Neural crest cell (in vitro differentiated cells): Measurements from ENCODE around the gene CCDC90B. TPM values are rescaled to one million over a fixed set of nuclear protein-coding genes. Genes with fewer than 3 reads are reported as not detected.

Source experiments
- DNase-seq: peaks from one replicate; pipeline ENCODE4 v3.0.0; 2021; ENCODE audit warnings: low read depth, mixed read lengths, low spot score
- H3K27ac Mint-ChIP-seq: one replicate; pipeline ENCODE4 v1.8.0; 2021; ENCODE audit warnings: mild to moderate bottlenecking, mixed read lengths; ENCODE audit not compliant: unreplicated experiment
- H3K27me3 Mint-ChIP-seq: 2 replicates; pipeline ENCODE4 v1.8.0; 2021; ENCODE audit warnings: low read depth, mild to moderate bottlenecking, mixed read lengths
- H3K36me3 Mint-ChIP-seq: 2 replicates; pipeline ENCODE4 v1.8.0; 2021; ENCODE audit warnings: low read depth, mild to moderate bottlenecking, mixed read lengths
- H3K4me1 Mint-ChIP-seq: 2 replicates; pipeline ENCODE4 v1.8.0; 2021; ENCODE audit warnings: mixed read lengths
- H3K4me3 Mint-ChIP-seq: one replicate; pipeline ENCODE4 v1.8.0; 2021; ENCODE audit warnings: mild to moderate bottlenecking, mixed read lengths
- H3K9me3 Mint-ChIP-seq: 2 replicates; pipeline ENCODE4 v1.8.0; 2021; ENCODE audit warnings: mixed read lengths
- CTCF ChIP-seq: fragments of 200-600 bp; sonication (generic); conservative IDR thresholded peaks from 2 replicates; pipeline ENCODE4 v1.5.0; 2021; ENCODE audit warnings: antibody characterized with exemption, mild to moderate bottlenecking
- total RNA-seq: library from RNA; stranded (reverse); gene quantifications from 2 replicates; pipeline ENCODE4 v1.2.1, GENCODE V29; 2021

The CCDC90B gene
- total RNA-seq, 1 donor from 2014 or later = 42.2 TPM

GRCh38 chr11:83249445-83249844 lies 36.7 kb downstream of the CCDC90B start:
- Mint-ChIP-seq H3K36me3 (no peaks in the 10 kb centered on the region), H3K9me3 (no peaks in the 10 kb centered on the region), H3K27ac (no peak overlapping the region), H3K27me3 (no peaks in the 10 kb centered on the region), H3K4me1 (no peaks in the 10 kb centered on the region), H3K4me3 (no peak overlapping the region)
- no peak for TF ChIP-seq CTCF
- no peak for DNase-seq

GRCh38 chr11:83241291-83241946 lies 44.7 kb downstream of the CCDC90B start:
- H3K4me1 Mint-ChIP-seq = no peaks in the 10 kb centered on the region
- H3K36me3 Mint-ChIP-seq = peaks cover 3% of the 10 kb centered on the region
- H3K4me3 Mint-ChIP-seq = no peak overlapping the region
- no peaks in the 10 kb centered on the region for H3K9me3 Mint-ChIP-seq
- peak; percentile 79 for TF ChIP-seq CTCF
- peak; percentile 46 for DNase-seq
- H3K27ac Mint-ChIP-seq = no peak overlapping the region
- no peaks in the 10 kb centered on the region for H3K27me3 Mint-ChIP-seq

GRCh38 chr11:83238111-83238510 lies 48.1 kb downstream of the CCDC90B start:
- Mint-ChIP-seq H3K4me3 (no peak overlapping the region), H3K36me3 (peaks cover 3% of the 10 kb centered on the region)
- no peak for TF ChIP-seq CTCF

GRCh38 chr11:83235825-83236224 lies 50.3 kb downstream of the CCDC90B start:
- H3K9me3 Mint-ChIP-seq = no peaks in the 10 kb centered on the region
- no peaks in the 10 kb centered on the region for H3K4me1 Mint-ChIP-seq
- no peak for TF ChIP-seq CTCF
- no peaks in the 10 kb centered on the region for H3K27me3 Mint-ChIP-seq
- no peak overlapping the region for H3K4me3 Mint-ChIP-seq
- DNase-seq = no peak
- no peak overlapping the region for H3K27ac Mint-ChIP-seq
- no peaks in the 10 kb centered on the region for H3K36me3 Mint-ChIP-seq

More at GRCh38 chr11:83238111-83238510, 48.1 kb downstream of the CCDC90B start:
- no peak for DNase-seq
- Mint-ChIP-seq H3K27ac (no peak overlapping the region), H3K9me3 (no peaks in the 10 kb centered on the region), H3K27me3 (no peaks in the 10 kb centered on the region), H3K4me1 (no peaks in the 10 kb centered on the region)

GRCh38 chr11:83223457-83223856 lies 62.7 kb downstream of the CCDC90B start:
- TF ChIP-seq CTCF = no peak
- H3K4me3 Mint-ChIP-seq = no peak overlapping the region
- no peak overlapping the region for H3K27ac Mint-ChIP-seq
- H3K4me1 Mint-ChIP-seq = no peaks in the 10 kb centered on the region
- DNase-seq = no peak
- no peaks in the 10 kb centered on the region for H3K9me3 Mint-ChIP-seq
- H3K36me3 Mint-ChIP-seq = no peaks in the 10 kb centered on the region
- H3K27me3 Mint-ChIP-seq = no peaks in the 10 kb centered on the region
